Activated CD8-positive, alpha-beta T cell treated with anti-CD3 and anti-CD28 coated beads for 36 hours (primary cell): ENCODE measurements around the gene TOM1L2. TPM values are rescaled to one million over a fixed set of nuclear protein-coding genes. Genes with fewer than 3 reads are reported as not detected.

Experiments
- ATAC-seq: fragments of 200-7000 bp; cut with Tn5 transposase; one replicate; pipeline ENCODE4 v1.10.0; 2021; ENCODE audit warnings: mild to moderate bottlenecking, moderate library complexity
- CTCF ChIA-PET: fragments of 350-600 bp; sonication (Branson Sonifier 250); formaldehyde crosslinking; loops from one replicate; lab custom pipeline; 2021; ENCODE audit warnings: antibody characterized with exemption; lab: Charles Lee
- POLR2A ChIA-PET: fragments of 350-600 bp; sonication (Branson Sonifier 250); formaldehyde crosslinking; loops from one replicate; lab custom pipeline; 2021; ENCODE audit warnings: antibody characterized with exemption; lab: Charles Lee
- DNase-seq: peaks from one replicate; pipeline ENCODE4 v3.0.0-alpha.2; 2020
- H3K27ac Mint-ChIP-seq: one replicate; pipeline ENCODE4 v1.8.0; 2021; ENCODE audit warnings: mild to moderate bottlenecking, mixed read lengths
- H3K27me3 Mint-ChIP-seq: one replicate; pipeline ENCODE4 v1.8.0; 2021; ENCODE audit warnings: mixed read lengths
- H3K36me3 Mint-ChIP-seq: one replicate; pipeline ENCODE4 v1.8.0; 2021; ENCODE audit warnings: low read depth, mixed read lengths
- H3K4me1 Mint-ChIP-seq: one replicate; pipeline ENCODE4 v1.8.0; 2021; ENCODE audit warnings: low read depth, mixed read lengths
- H3K4me3 Mint-ChIP-seq: one replicate; pipeline ENCODE4 v1.8.0; 2021; ENCODE audit warnings: mild to moderate bottlenecking, moderate library complexity, mixed read lengths
- H3K9me3 Mint-ChIP-seq: one replicate; pipeline ENCODE4 v1.8.0; 2021; ENCODE audit warnings: mixed read lengths
- CTCF ChIP-seq: fragments of 200-600 bp; IDR thresholded peaks from one replicate; pipeline ENCODE4 v1.8.0; 2022; ENCODE audit warnings: antibody characterized with exemption, mild to moderate bottlenecking
- intact Hi-C: fragments of 100-400 bp; cut with micrococcal nuclease; formaldehyde crosslinking; loops from one replicate; pipeline ENCODE4 v1.10.0; 2022
- total RNA-seq, 2 experiments: library from RNA; stranded (reverse); gene quantifications; one replicate each; pipeline ENCODE4 v1.2.3, GENCODE V29; 2021

TOM1L2 gene
- total RNA-seq, 2 experiments from 2014 or later = 10.3 to 10.8 TPM

DNA sequence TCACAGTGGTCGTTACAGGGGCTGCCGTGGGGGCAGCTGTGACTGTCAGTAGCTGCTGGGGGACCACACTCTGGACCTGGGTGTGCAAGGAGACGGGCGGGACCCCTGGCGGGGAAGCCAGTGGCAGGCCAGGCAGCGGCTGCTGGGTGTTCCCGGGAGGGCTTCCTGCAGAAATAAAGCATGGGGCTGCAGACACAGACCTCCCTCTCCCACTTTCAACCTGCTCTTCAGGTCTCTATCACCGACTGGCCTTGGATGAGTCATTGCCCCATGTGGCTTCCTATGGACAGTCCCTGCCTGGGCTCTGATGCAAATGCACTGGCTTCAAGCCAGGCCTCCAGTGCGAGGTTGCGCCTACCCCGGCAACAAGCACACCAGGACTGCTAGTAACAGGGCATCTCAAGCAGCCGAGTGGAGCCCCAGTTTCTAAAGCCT is 152.6 kb downstream of the TOM1L2 start:
- H3K9me3 Mint-ChIP-seq = no peaks in the 10 kb centered on the region
- intact Hi-C loops = loop anchor here (5.0 kb wide), 1 partner anchor 33 kb away; no protein-coding TSS in a partner anchor
- H3K27me3 Mint-ChIP-seq = no peaks in the 10 kb centered on the region
- peak overlapping the region; percentile 84 for H3K27ac Mint-ChIP-seq
- CTCF ChIA-PET = interaction anchor here (1.1 to 2.0 kb wide), 9 partner anchors 11 to 218 kb away, joined by 3 to 11 read pairs (median 4); partner anchors contain the start of gene SREBF1
- DNase-seq = peak; percentile 97
- H3K4me1 Mint-ChIP-seq = peaks cover 58% of the 10 kb centered on the region
- peaks cover 57% of the 10 kb centered on the region for H3K36me3 Mint-ChIP-seq
- no peak for TF ChIP-seq CTCF
- POLR2A ChIA-PET = interaction anchor here (1.4 to 22.2 kb wide), 4 partner anchors 8 to 34 kb away, joined by 3 to 617 read pairs (median 146); partner anchors contain the start of gene SREBF1
- ATAC-seq = peak; percentile 71
- H3K4me3 Mint-ChIP-seq = peak overlapping the region; percentile 25

DNA sequence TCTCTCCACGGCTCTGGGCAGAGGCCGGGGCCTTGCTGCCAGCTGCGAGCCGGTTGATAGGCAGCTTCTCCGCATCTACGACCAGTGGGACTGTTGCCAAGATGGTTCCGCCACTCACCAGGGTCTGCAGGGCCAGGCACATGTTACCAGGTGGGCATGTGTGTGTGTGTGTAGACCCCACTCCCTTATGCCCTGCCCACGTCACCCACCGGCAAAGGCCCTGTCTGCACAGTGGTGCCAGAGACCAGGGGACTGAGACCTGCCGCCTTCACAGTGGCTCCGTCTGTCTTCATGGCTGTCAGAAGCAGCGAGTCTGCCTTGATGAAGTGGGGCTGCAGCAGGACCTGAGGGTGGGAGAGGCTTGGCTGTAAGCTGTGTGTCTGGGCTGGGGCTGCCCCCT is 153.1 kb downstream of the TOM1L2 start:
- Mint-ChIP-seq H3K36me3 (peaks cover 57% of the 10 kb centered on the region), H3K4me3 (no peak overlapping the region), H3K9me3 (no peaks in the 10 kb centered on the region), H3K27me3 (no peaks in the 10 kb centered on the region), H3K4me1 (peaks cover 53% of the 10 kb centered on the region), H3K27ac (no peak overlapping the region)
- intact Hi-C loops = loop anchor here (5.0 kb wide), 1 partner anchor 33 kb away; no protein-coding TSS in a partner anchor
- ChIA-PET POLR2A (interaction anchor here (1.0 to 22.2 kb wide), 4 partner anchors 10 to 30 kb away, joined by 3 to 617 read pairs (median 141); partner anchors contain the start of gene SREBF1), CTCF (no interaction called here)
- TF ChIP-seq CTCF = no peak
- DNase-seq (no peak), ATAC-seq (no peak)

- H3K36me3 Mint-ChIP-seq = peaks cover 58% of the 10 kb centered on the region
- ChIA-PET POLR2A (interaction anchor here (0.9 to 22.2 kb wide), 6 partner anchors 9 to 136 kb away, joined by 3 to 617 read pairs (median 6); partner anchors contain the start of gene SREBF1), CTCF (interaction anchor here (1.0 kb wide), 1 partner anchor 42 kb away, joined by 5 read pairs; no protein-coding TSS in a partner anchor)
- H3K27ac Mint-ChIP-seq = no peak overlapping the region
- no peaks in the 10 kb centered on the region for H3K9me3 Mint-ChIP-seq
- no peak for ATAC-seq
- H3K27me3 Mint-ChIP-seq = no peaks in the 10 kb centered on the region
- H3K4me1 Mint-ChIP-seq = peaks cover 48% of the 10 kb centered on the region
- no peak for TF ChIP-seq CTCF
- intact Hi-C loops = loop anchor here (5.0 kb wide), 1 partner anchor 34 kb away; no protein-coding TSS in a partner anchor
- no peak for DNase-seq
- H3K4me3 Mint-ChIP-seq = no peak overlapping the region
These were observed 154.1 kb downstream of the TOM1L2 start for GRCh38 chr17:17818088-17818526.

DNA sequence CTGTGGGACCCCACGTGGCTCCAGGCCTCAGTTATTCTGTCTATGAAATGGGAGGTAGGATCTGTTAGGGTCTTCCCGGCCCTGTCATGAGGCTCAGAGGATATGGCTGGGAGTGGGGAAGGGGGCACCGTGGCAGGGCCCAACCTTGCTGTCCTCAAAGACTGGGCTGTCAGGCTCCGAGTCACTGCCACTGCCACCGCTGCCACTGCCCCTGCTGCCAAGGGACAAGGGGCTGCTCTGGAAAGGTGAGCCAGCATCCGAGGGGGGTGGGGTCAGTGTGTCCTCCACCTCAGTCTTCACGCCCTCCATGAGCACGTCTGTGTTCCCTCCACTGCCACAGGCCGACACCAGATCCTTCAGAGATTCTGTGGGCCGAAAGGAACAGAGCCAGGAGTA is 154.7 kb downstream of the TOM1L2 start:
- Mint-ChIP-seq H3K4me1 (peaks cover 46% of the 10 kb centered on the region), H3K36me3 (peaks cover 61% of the 10 kb centered on the region), H3K9me3 (no peaks in the 10 kb centered on the region), H3K4me3 (no peak overlapping the region), H3K27me3 (no peaks in the 10 kb centered on the region), H3K27ac (no peak overlapping the region)
- intact Hi-C loops = loop anchor here (5.0 kb wide), 1 partner anchor 35 kb away; no protein-coding TSS in a partner anchor
- no peak for DNase-seq
- ATAC-seq = no peak
- ChIA-PET POLR2A (interaction anchor here (0.9 to 22.2 kb wide), 5 partner anchors 8 to 145 kb away, joined by 3 to 617 read pairs (median 10); partner anchors contain the start of gene SREBF1), CTCF (no interaction called here)
- TF ChIP-seq CTCF = no peak
